Measurements from ENCODE around the gene TEKT4.

- TF ChIP-seq CTCF (IDR thresholded peaks at IDR 0.05; ENCODE audit: low read depth, low read length), result no peak
- no peak for TF ChIP-seq MAX (IDR thresholded peaks at IDR 0.05; ENCODE audit: low read depth, low read length)
- no peak for TF ChIP-seq POLR2A (IDR thresholded peaks at IDR 0.05; ENCODE audit: extremely low read depth, insufficient read length)
- no peak for TF ChIP-seq MYC (IDR thresholded peaks at IDR 0.05; ENCODE audit: low read depth, low read length)
These were observed 8.8 kb downstream of the TEKT4 start for GRCh38 chr2:94879982-94880377.
